ENCODE measurements around the gene OR7G3.

OR7G3 gene

DNA sequence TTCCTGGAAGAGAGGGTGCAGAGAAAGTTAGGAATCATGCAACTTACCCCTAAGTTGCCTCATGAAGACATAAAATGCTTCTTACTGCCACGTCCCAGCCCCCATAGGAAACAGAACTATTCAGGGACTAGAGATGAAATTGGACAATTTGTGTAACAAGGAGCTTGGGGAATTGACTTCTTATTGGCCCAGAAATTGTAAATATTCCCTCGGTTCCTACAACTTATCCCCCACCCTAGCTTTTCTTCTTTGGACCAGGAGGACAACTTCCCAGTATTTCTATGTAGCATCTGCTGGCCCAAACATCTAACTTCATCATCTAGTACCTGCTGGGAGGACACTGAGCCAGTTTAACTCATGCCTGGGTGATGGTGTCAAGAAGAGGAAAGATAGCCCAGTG is 40.0 kb downstream of the OR7G3 start, which contains the start of gene OR1M1:
TSS of gene OR1M1 (plus strand) at position 301 of the 400 bp plus-strand sequence. CDS start 6,184 bp downstream, outside the sequence.
- no peak for DNase-seq

DNA sequence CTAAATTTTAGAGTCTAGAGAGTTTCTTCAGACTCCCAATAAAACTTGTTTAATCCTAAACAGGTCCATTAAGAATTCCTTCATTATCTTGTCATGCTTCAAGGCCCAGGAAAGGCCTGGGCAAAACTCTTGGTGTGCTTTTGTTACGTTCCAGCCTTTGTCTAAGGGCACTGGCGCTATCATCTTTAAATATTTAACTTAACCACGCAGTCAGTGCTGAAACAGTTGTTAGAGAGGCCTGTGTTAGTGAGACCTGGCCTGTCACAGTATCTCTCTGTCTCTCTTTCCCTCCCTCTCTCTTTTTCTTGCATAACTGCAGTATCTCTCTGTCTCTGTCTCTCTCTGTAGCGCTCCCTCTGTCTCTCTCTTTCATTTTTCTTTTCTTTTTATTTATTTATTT is 48.1 kb downstream of the OR7G3 start:
- DNase-seq, result no peak

DNA sequence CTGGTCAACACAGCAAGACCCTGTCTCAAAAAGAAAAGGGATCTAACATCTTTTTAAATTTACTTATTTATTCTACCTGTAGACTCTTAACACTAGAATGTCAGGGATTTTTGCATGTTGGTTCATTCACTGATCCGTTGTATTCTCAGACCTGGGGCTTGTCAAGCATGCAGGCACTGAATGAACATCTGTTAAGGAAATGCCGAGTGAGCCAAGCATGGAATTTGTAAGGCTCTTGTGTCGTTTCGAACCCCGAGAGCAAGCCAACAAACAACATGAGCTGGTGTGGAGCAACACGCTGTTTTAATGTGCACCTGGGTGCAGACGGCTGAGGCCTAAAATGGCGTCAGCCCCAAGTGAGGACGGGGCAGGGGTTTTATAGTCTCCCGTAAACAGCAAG is 49.8 kb downstream of the OR7G3 start:
- DNase-seq, result no peak

Measured in DMS 273 treated with DMSO at 0.1 percent for 48 hours (cell line).